ENCODE data around the gene ENTPD2.

- TF ChIP-seq, protein P1, sequence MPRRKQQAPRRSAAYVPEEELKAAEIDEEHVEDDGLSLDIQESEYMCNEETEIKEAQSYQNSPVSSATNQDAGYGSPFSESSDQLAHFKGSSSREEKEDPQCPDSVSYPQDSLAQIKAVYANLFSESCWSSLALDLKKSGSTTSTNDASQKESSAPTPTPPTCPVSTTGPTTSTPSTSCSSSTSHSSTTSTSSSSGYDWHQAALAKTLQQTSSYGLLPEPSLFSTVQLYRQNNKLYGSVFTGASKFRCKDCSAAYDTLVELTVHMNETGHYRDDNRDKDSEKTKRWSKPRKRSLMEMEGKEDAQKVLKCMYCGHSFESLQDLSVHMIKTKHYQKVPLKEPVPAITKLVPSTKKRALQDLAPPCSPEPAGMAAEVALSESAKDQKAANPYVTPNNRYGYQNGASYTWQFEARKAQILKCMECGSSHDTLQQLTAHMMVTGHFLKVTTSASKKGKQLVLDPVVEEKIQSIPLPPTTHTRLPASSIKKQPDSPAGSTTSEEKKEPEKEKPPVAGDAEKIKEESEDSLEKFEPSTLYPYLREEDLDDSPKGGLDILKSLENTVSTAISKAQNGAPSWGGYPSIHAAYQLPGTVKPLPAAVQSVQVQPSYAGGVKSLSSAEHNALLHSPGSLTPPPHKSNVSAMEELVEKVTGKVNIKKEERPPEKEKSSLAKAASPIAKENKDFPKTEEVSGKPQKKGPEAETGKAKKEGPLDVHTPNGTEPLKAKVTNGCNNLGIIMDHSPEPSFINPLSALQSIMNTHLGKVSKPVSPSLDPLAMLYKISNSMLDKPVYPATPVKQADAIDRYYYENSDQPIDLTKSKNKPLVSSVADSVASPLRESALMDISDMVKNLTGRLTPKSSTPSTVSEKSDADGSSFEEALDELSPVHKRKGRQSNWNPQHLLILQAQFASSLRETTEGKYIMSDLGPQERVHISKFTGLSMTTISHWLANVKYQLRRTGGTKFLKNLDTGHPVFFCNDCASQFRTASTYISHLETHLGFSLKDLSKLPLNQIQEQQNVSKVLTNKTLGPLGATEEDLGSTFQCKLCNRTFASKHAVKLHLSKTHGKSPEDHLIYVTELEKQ (tag by site-specific recombination; IDR thresholded peaks at IDR 0.05; ENCODE audit: borderline replicate concordance), result no peak
- peak; percentile 65 for TF ChIP-seq ZBTB17 (tag by site-specific recombination; IDR thresholded peaks at IDR 0.05)
These were observed 14.1 kb upstream of the ENTPD2 start for GRCh38 chr9:137067860-137068538.
